B cell (primary cell): Measurements from ENCODE around the gene KIF20B. TPM values are rescaled to one million over a fixed set of nuclear protein-coding genes. Genes with fewer than 3 reads are reported as not detected.

Experiments
- ATAC-seq: fragments of 200-7000 bp; cut with Tn5 transposase; one replicate; pipeline ENCODE4 v1.10.0; 2021; ENCODE audit warnings: low read depth, mild to moderate bottlenecking, moderate number of reproducible peaks, moderate library complexity
- CTCF ChIA-PET: fragments of 350-600 bp; sonication (Branson Sonifier 250); formaldehyde crosslinking; loops from one replicate; lab custom pipeline; 2021; ENCODE audit warnings: antibody characterized with exemption, inconsistent platforms; lab: Charles Lee
- POLR2A ChIA-PET: fragments of 350-600 bp; sonication (Branson Sonifier 250); formaldehyde crosslinking; loops from one replicate; lab custom pipeline; 2021; ENCODE audit warnings: antibody characterized with exemption; lab: Charles Lee
- DNase-seq: peaks from one replicate; pipeline ENCODE4 v3.0.0; 2013
- H2AFZ ChIP-seq: 2 replicates; pipeline ENCODE4 v1.6.1; 2012; ENCODE audit warnings: mild to moderate bottlenecking, low read depth, low read length; ENCODE audit not compliant: insufficient read depth, poor library complexity, severe bottlenecking
- H3K27ac ChIP-seq, 2 donors: 1 replicate in 1 of 2; 2 replicates in 1 of 2; pipeline ENCODE4 v1.5.1; 2012 to 2013; ENCODE audit warnings: low read length in 2 of 2, mild to moderate bottlenecking in 2 of 2, moderate library complexity in 1 of 2
- H3K27me3 ChIP-seq, 4 experiments: fragments of 200-600 bp in 1 of 4; sonication (generic) in 1 of 4; replicated peaks in 1 of 4; 1 replicate in 2 of 4; 2 replicates in 2 of 4; pipeline versions ENCODE4 v1.6.1 to v1.7.0; 2013 to 2016; ENCODE audit warnings: low read length in 3 of 4, mild to moderate bottlenecking in 2 of 4, mixed read lengths in 1 of 4, moderate library complexity in 1 of 4; ENCODE audit not compliant: insufficient read depth in 4 of 4, control insufficient read depth in 3 of 4; ENCODE audit errors: control extremely low read depth in 1 of 4
- H3K36me3 ChIP-seq, 2 experiments: replicated peaks in 1 of 2; 1 replicate in 1 of 2; 2 replicates in 1 of 2; pipeline versions ENCODE4 v1.6.1 to v1.7.1; 2013; ENCODE audit warnings: low read length in 1 of 2; ENCODE audit not compliant: insufficient read depth in 2 of 2, control insufficient read depth in 1 of 2; ENCODE audit errors: control extremely low read depth in 1 of 2, extremely low read depth in 1 of 2
- H3K4me1 ChIP-seq, 2 donors: fragments of 200-600 bp in 1 of 2; sonication (generic) in 1 of 2; 1 replicate in 1 of 2; 2 replicates in 1 of 2; pipeline versions ENCODE4 v1.5.1 to v1.6.1; 2013 to 2017; ENCODE audit warnings: low read length in 2 of 2; ENCODE audit not compliant: control insufficient read depth in 2 of 2, insufficient read depth in 2 of 2
- H3K4me2 ChIP-seq: replicated peaks from 2 replicates; pipeline ENCODE3; 2012; ENCODE audit warnings: mild to moderate bottlenecking, low read depth, low read length; ENCODE audit not compliant: poor library complexity, severe bottlenecking
- H3K4me3 ChIP-seq, 5 experiments: fragments of 200-600 bp in 1 of 5; sonication (generic) in 1 of 5; 1 replicate in 3 of 5; 2 replicates in 2 of 5; pipeline versions ENCODE4 v1.5.1 to v1.7.0; 2011 to 2016; ENCODE audit warnings: low read length in 4 of 5, mild to moderate bottlenecking in 4 of 5, low read depth in 2 of 5, control low read depth in 1 of 5, moderate library complexity in 1 of 5; ENCODE audit not compliant: insufficient read depth in 1 of 5; ENCODE audit errors: control extremely low read depth in 1 of 5, extremely low read depth in 1 of 5
- H3K79me2 ChIP-seq: fragments of 200-600 bp; sonication (generic); one replicate; pipeline ENCODE4 v1.6.0; 2016; ENCODE audit warnings: low read length; ENCODE audit not compliant: control insufficient read depth, insufficient read depth
- H3K9ac ChIP-seq: fragments of 200-600 bp; sonication (generic); 2 replicates; pipeline ENCODE4 v1.6.1; 2017; ENCODE audit warnings: mild to moderate bottlenecking, low read length, moderate library complexity
- H3K9me3 ChIP-seq, 3 donors: one replicate each; pipeline versions ENCODE4 v1.6.1 to v1.7.1; 2013; ENCODE audit warnings: low read length in 2 of 3; ENCODE audit not compliant: control insufficient read depth in 2 of 3, insufficient read depth in 1 of 3; ENCODE audit errors: control extremely low read depth in 1 of 3
- H4K20me1 ChIP-seq: 2 replicates; pipeline ENCODE4 v1.6.0; 2012; ENCODE audit warnings: mild to moderate bottlenecking, low read length; ENCODE audit not compliant: insufficient read depth, control insufficient read depth, poor library complexity, severe bottlenecking
- H3K27ac Mint-ChIP-seq: one replicate; pipeline ENCODE4 v1.8.0; 2021; ENCODE audit warnings: mixed read lengths
- H3K27me3 Mint-ChIP-seq: one replicate; pipeline ENCODE4 v1.8.0; 2021; ENCODE audit warnings: mixed read lengths
- H3K4me1 Mint-ChIP-seq: one replicate; pipeline ENCODE4 v1.8.0; 2021; ENCODE audit warnings: mixed read lengths
- H3K4me3 Mint-ChIP-seq: one replicate; pipeline ENCODE4 v1.8.0; 2021; ENCODE audit warnings: mixed read lengths
- H3K9me3 Mint-ChIP-seq: one replicate; pipeline ENCODE4 v1.8.0; 2022; ENCODE audit warnings: mixed read lengths; ENCODE audit not compliant: insufficient read depth
- EZH2 ChIP-seq: IDR thresholded peaks from 2 replicates; pipeline ENCODE4 v1.6.1; 2012; ENCODE audit warnings: borderline replicate concordance, low read depth, mild to moderate bottlenecking, moderate library complexity, low read length; ENCODE audit not compliant: insufficient read depth, poor library complexity, severe bottlenecking
- WGBS: methylation state at CpG from one replicate; pipeline ENCODE4 v1.1.5; 2013; ENCODE audit warnings: missing lambda C conversion rate; ENCODE audit not compliant: insufficient coverage; 5-methylcytosine and 5-hydroxymethylcytosine counted together
- intact Hi-C: fragments of 100-400 bp; cut with micrococcal nuclease; formaldehyde crosslinking; loops from one replicate; pipeline ENCODE4 v1.10.0; 2022
- polyA plus RNA-seq: library from polyadenylated mRNA; depleted of rRNA; stranded (reverse); fragments of >200 nt; gene quantifications from 2 replicates; pipeline ENCODE4 v1.2.3, GENCODE V29; 2012
- total RNA-seq, 2 donors: library from RNA; stranded (reverse); fragments of 120-200 nt in 1 of 2; gene quantifications; 1 replicate in 1 of 2; 2 replicates in 1 of 2; pipeline versions ENCODE4 v1.2.3 to v1.2.4, GENCODE V29; 2013 to 2022
- TF ChIP-seq, protein P1 (sequence below): fragments of 200-600 bp; IDR thresholded peaks from one replicate; pipeline ENCODE4 v1.8.0; 2022; ENCODE audit warnings: antibody characterized with exemption, mild to moderate bottlenecking

The KIF20B gene
- total and polyA plus RNA-seq, 2 donors (not counting 1 experiment from before 2014, with no cell fraction given): 1.6 to 24.6 TPM

GRCh38 chr10:89664203-89664602, 37.2 kb upstream of the KIF20B start:
- no peaks in the 10 kb centered on the region for H3K27me3 Mint-ChIP-seq
- intact Hi-C loops: no loop called here
- H3K79me2 ChIP-seq: no peaks in the 10 kb centered on the region
- POLR2A ChIA-PET: no interaction called here
- H3K27ac ChIP-seq: no peak overlapping the region
- CTCF ChIA-PET: no interaction called here
- H4K20me1 ChIP-seq: no peaks in the 10 kb centered on the region
- no peaks in the 10 kb centered on the region for H3K9me3 ChIP-seq
- H3K4me1 ChIP-seq: no peaks in the 10 kb centered on the region
- H3K4me2 ChIP-seq: no peak overlapping the region
- no peaks in the 10 kb centered on the region for H3K4me1 Mint-ChIP-seq
- TF ChIP-seq, protein P1, sequence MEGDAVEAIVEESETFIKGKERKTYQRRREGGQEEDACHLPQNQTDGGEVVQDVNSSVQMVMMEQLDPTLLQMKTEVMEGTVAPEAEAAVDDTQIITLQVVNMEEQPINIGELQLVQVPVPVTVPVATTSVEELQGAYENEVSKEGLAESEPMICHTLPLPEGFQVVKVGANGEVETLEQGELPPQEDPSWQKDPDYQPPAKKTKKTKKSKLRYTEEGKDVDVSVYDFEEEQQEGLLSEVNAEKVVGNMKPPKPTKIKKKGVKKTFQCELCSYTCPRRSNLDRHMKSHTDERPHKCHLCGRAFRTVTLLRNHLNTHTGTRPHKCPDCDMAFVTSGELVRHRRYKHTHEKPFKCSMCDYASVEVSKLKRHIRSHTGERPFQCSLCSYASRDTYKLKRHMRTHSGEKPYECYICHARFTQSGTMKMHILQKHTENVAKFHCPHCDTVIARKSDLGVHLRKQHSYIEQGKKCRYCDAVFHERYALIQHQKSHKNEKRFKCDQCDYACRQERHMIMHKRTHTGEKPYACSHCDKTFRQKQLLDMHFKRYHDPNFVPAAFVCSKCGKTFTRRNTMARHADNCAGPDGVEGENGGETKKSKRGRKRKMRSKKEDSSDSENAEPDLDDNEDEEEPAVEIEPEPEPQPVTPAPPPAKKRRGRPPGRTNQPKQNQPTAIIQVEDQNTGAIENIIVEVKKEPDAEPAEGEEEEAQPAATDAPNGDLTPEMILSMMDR: no peak
- no peak for TF ChIP-seq EZH2
- H3K36me3 ChIP-seq: no peaks in the 10 kb centered on the region
- H3K27me3 ChIP-seq: peaks cover 0 to 3% (median 0%) of the 10 kb centered on the region in 4 experiments
- H2AFZ ChIP-seq: no peak overlapping the region
- no peak overlapping the region for H3K9ac ChIP-seq
- no peak overlapping the region for H3K4me3 ChIP-seq
- DNase-seq (no peak), ATAC-seq (no peak)
- H3K27ac Mint-ChIP-seq: no peak overlapping the region
- H3K9me3 Mint-ChIP-seq: no peaks in the 10 kb centered on the region
- 94% methylated on average over 2 of the region's 3 CpGs for WGBS
- H3K4me3 Mint-ChIP-seq: no peak overlapping the region

GRCh38 chr10:89665302-89665701, 36.1 kb upstream of the KIF20B start:
- no peak overlapping the region for H3K27ac Mint-ChIP-seq
- TF ChIP-seq, protein P1: no peak
- TF ChIP-seq EZH2: no peak
- DNase-seq (no peak), ATAC-seq (no peak)
- Histone ChIP-seq H3K9me3 (no peaks in the 10 kb centered on the region), H4K20me1 (no peaks in the 10 kb centered on the region), H3K4me1 (no peaks in the 10 kb centered on the region), H3K36me3 (no peaks in the 10 kb centered on the region), H3K27ac (no peak overlapping the region), H3K79me2 (no peaks in the 10 kb centered on the region), H3K4me3 (no peak overlapping the region), H3K27me3 (peaks cover 0 to 3% (median 0%) of the 10 kb centered on the region in 4 experiments), H3K4me2 (no peak overlapping the region), H2AFZ (no peak overlapping the region), H3K9ac (no peak overlapping the region)
- WGBS: 93% methylated on average over 2 of the region's 2 CpGs
- no peaks in the 10 kb centered on the region for H3K27me3 Mint-ChIP-seq
- no peaks in the 10 kb centered on the region for H3K4me1 Mint-ChIP-seq
- intact Hi-C loops: no loop called here
- no peaks in the 10 kb centered on the region for H3K9me3 Mint-ChIP-seq
- no peak overlapping the region for H3K4me3 Mint-ChIP-seq
- POLR2A ChIA-PET: no interaction called here
- CTCF ChIA-PET: no interaction called here
